CD14-positive monocyte (primary cell): ENCODE data around the gene NTRK3. TPM values are rescaled to one million over a fixed set of nuclear protein-coding genes. Genes with fewer than 3 reads are reported as not detected.

ENCODE experiments used
- DNase-seq, 3 donors: peaks; one replicate each; pipeline ENCODE4 v3.0.0-alpha.2; 2011 to 2022
- H2AFZ ChIP-seq: 2 replicates; pipeline ENCODE4 v1.6.0; 2012; ENCODE audit warnings: mild to moderate bottlenecking, low read depth, low read length, inconsistent platforms; ENCODE audit not compliant: insufficient read depth, poor library complexity, severe bottlenecking
- H3K27ac ChIP-seq, 2 donors: 1 replicate in 1 of 2; 2 replicates in 1 of 2; pipeline ENCODE4 v1.5.1; 2012 to 2013; ENCODE audit warnings: low read length in 2 of 2, control low read depth in 1 of 2, inconsistent platforms in 1 of 2, low read depth in 1 of 2, mild to moderate bottlenecking in 1 of 2
- H3K27me3 ChIP-seq, 2 donors: one replicate each; pipeline versions ENCODE4 v1.6.0 to v1.6.1; 2011 to 2013; ENCODE audit warnings: low read length in 2 of 2; ENCODE audit not compliant: control insufficient read depth in 2 of 2, insufficient read depth in 2 of 2
- H3K36me3 ChIP-seq, 2 donors: replicated peaks in 1 of 2; 1 replicate in 1 of 2; 2 replicates in 1 of 2; pipeline versions ENCODE4 v1.5.1 to v1.6.1; 2012 to 2013; ENCODE audit warnings: low read length in 2 of 2, control low read depth in 1 of 2, inconsistent platforms in 1 of 2, mild to moderate bottlenecking in 1 of 2; ENCODE audit not compliant: insufficient read depth in 2 of 2, control insufficient read depth in 1 of 2
- H3K4me1 ChIP-seq, 2 donors: 1 replicate in 1 of 2; 2 replicates in 1 of 2; pipeline versions ENCODE4 v1.5.1 to v1.6.1; 2012 to 2013; ENCODE audit warnings: low read length in 2 of 2, control low read depth in 1 of 2, inconsistent platforms in 1 of 2, mild to moderate bottlenecking in 1 of 2, moderate library complexity in 1 of 2; ENCODE audit not compliant: insufficient read depth in 2 of 2, control insufficient read depth in 1 of 2
- H3K4me2 ChIP-seq: replicated peaks from 2 replicates; pipeline ENCODE3; 2012; ENCODE audit warnings: low read length, moderate library complexity, mild to moderate bottlenecking; ENCODE audit not compliant: poor library complexity, severe bottlenecking; ENCODE audit errors: extremely low read depth
- H3K4me3 ChIP-seq, 3 experiments: fragments of 200-600 bp in 1 of 3; sonication (generic) in 1 of 3; replicated peaks in 1 of 3; 1 replicate in 2 of 3; 2 replicates in 1 of 3; pipeline ENCODE4 v1.5.1; 2011 to 2013; ENCODE audit warnings: low read length in 3 of 3, mild to moderate bottlenecking in 3 of 3, control low read depth in 2 of 3, low read depth in 2 of 3, inconsistent platforms in 1 of 3, moderate library complexity in 1 of 3
- H3K79me2 ChIP-seq: 2 replicates; pipeline ENCODE4 v1.6.0; 2012; ENCODE audit warnings: mild to moderate bottlenecking, control low read depth, inconsistent platforms, low read length, moderate library complexity; ENCODE audit not compliant: insufficient read depth
- H3K9ac ChIP-seq: 2 replicates; pipeline ENCODE4 v1.6.0; 2017; ENCODE audit warnings: low read length, mild to moderate bottlenecking; ENCODE audit not compliant: insufficient read depth, poor library complexity, severe bottlenecking
- H3K9me3 ChIP-seq, 2 donors: replicated peaks in 1 of 2; 1 replicate in 1 of 2; 2 replicates in 1 of 2; pipeline versions ENCODE4 v1.5.1 to v1.6.1; 2012 to 2013; ENCODE audit warnings: low read length in 2 of 2, control low read depth in 1 of 2; ENCODE audit not compliant: control insufficient read depth in 1 of 2, insufficient read depth in 1 of 2
- H4K20me1 ChIP-seq: 2 replicates; pipeline ENCODE4 v1.6.0; 2012; ENCODE audit warnings: mild to moderate bottlenecking, low read length, control low read depth, moderate library complexity; ENCODE audit not compliant: insufficient read depth
- H3K27ac Mint-ChIP-seq, 7 donors: one replicate each; pipeline ENCODE4 v1.8.0; 2020; ENCODE audit warnings: mild to moderate bottlenecking in 7 of 7, mixed read lengths in 7 of 7, moderate library complexity in 6 of 7, inconsistent platforms in 2 of 7
- H3K27me3 Mint-ChIP-seq, 3 donors: one replicate each; pipeline ENCODE4 v1.8.0; 2021 to 2022; ENCODE audit warnings: low read depth in 3 of 3, mild to moderate bottlenecking in 3 of 3, mixed read lengths in 3 of 3, moderate library complexity in 3 of 3, inconsistent platforms in 1 of 3
- H3K36me3 Mint-ChIP-seq, 2 donors: one replicate each; pipeline ENCODE4 v1.8.0; 2020; ENCODE audit warnings: mixed read lengths in 2 of 2, inconsistent platforms in 1 of 2, mild to moderate bottlenecking in 1 of 2
- H3K4me1 Mint-ChIP-seq: one replicate; pipeline ENCODE4 v1.8.0; 2020; ENCODE audit warnings: mild to moderate bottlenecking, mixed read lengths
- H3K4me3 Mint-ChIP-seq, 2 donors: one replicate each; pipeline ENCODE4 v1.8.0; 2020; ENCODE audit warnings: mild to moderate bottlenecking in 2 of 2, mixed read lengths in 2 of 2, moderate library complexity in 1 of 2
- H3K9me3 Mint-ChIP-seq, 7 donors: one replicate each; pipeline ENCODE4 v1.8.0; 2020 to 2022; ENCODE audit warnings: mixed read lengths in 7 of 7, mild to moderate bottlenecking in 6 of 7, moderate library complexity in 6 of 7, inconsistent platforms in 2 of 7
- whole genome bisulfite sequencing: methylation state at CpG from one replicate; pipeline ENCODE4 v1.1.5; 2013; ENCODE audit warnings: missing lambda C conversion rate; ENCODE audit not compliant: insufficient coverage; 5-methylcytosine and 5-hydroxymethylcytosine counted together
- intact Hi-C, 2 donors: fragments of 100-400 bp; cut with micrococcal nuclease; formaldehyde crosslinking; loops; one replicate each; pipeline versions ENCODE4 v1.15.0 to v1.15.1; 2023
- polyA plus RNA-seq, 3 donors: library from polyadenylated mRNA; depleted of rRNA in 1 of 3; unstranded in 2 of 3; stranded (reverse) in 1 of 3; fragments of 300-500 nt in 2 of 3; fragments of >200 nt in 1 of 3; fragmentation: Illumina TruSeq in 2 of 3; gene quantifications; 1 replicate in 2 of 3; 2 replicates in 1 of 3; pipeline ENCODE4 v1.2.3, GENCODE V29; 2012 to 2021
- TF ChIP-seq, protein P1 (sequence below): fragments of 200-600 bp; IDR thresholded peaks from one replicate; pipeline ENCODE4 v1.8.0; 2022; ENCODE audit warnings: antibody characterized with exemption, mild to moderate bottlenecking

NTRK3 gene
- polyA plus RNA-seq, 3 donors: not detected

DNA sequence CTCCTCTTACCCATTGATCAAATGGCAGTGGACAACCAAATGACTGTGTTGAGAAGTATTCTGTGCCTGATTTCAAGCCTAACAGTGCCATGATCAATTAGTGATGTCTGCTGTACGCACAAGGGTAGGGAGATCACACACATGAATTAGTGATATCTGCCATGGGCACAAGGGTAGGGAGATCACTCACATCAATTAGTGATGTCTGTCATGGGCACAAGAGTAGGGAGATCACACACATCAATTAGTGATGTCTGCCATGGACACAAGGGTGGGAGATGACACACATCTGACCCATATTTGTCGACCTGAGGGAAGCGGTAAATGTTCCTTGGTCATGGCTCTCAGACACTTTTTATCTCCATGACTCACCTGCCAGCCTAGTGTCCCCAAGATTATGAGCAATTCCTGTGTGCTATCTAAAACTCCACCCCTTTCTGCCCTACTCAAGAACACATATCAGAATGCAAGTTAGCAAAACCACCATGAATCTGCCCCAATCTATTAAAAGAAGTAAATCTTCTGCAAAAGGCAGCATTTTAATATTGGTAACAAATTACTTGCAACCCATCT lies 165.0 kb downstream of the NTRK3 start:
- no peaks in the 10 kb centered on the region for H3K9me3 ChIP-seq
- TF ChIP-seq, protein P1, sequence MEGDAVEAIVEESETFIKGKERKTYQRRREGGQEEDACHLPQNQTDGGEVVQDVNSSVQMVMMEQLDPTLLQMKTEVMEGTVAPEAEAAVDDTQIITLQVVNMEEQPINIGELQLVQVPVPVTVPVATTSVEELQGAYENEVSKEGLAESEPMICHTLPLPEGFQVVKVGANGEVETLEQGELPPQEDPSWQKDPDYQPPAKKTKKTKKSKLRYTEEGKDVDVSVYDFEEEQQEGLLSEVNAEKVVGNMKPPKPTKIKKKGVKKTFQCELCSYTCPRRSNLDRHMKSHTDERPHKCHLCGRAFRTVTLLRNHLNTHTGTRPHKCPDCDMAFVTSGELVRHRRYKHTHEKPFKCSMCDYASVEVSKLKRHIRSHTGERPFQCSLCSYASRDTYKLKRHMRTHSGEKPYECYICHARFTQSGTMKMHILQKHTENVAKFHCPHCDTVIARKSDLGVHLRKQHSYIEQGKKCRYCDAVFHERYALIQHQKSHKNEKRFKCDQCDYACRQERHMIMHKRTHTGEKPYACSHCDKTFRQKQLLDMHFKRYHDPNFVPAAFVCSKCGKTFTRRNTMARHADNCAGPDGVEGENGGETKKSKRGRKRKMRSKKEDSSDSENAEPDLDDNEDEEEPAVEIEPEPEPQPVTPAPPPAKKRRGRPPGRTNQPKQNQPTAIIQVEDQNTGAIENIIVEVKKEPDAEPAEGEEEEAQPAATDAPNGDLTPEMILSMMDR: no peak
- no peaks in the 10 kb centered on the region for H3K4me1 ChIP-seq
- Mint-ChIP-seq H3K4me3 (no peak overlapping the region), H3K9me3 (peaks cover 0 to 3% (median 2%) of the 10 kb centered on the region in 7 donors), H3K27me3 (peaks cover 2 to 8% (median 7%) of the 10 kb centered on the region in 3 donors), H3K4me1 (no peaks in the 10 kb centered on the region), H3K36me3 (no peaks in the 10 kb centered on the region), H3K27ac (no peak overlapping the region)
- no peak overlapping the region for H3K4me2 ChIP-seq
- DNase-seq: no peak
- no peaks in the 10 kb centered on the region for H3K36me3 ChIP-seq
- H3K9ac ChIP-seq: no peak overlapping the region
- no peak overlapping the region for H2AFZ ChIP-seq
- no peaks in the 10 kb centered on the region for H3K79me2 ChIP-seq
- intact Hi-C loops: no loop called here
- no peaks in the 10 kb centered on the region for H3K27me3 ChIP-seq
- H3K27ac ChIP-seq: no peak overlapping the region
- 87% methylated on average over 3 of the region's 3 CpGs for WGBS
- H3K4me3 ChIP-seq: no peak overlapping the region
- H4K20me1 ChIP-seq: no peaks in the 10 kb centered on the region

DNA sequence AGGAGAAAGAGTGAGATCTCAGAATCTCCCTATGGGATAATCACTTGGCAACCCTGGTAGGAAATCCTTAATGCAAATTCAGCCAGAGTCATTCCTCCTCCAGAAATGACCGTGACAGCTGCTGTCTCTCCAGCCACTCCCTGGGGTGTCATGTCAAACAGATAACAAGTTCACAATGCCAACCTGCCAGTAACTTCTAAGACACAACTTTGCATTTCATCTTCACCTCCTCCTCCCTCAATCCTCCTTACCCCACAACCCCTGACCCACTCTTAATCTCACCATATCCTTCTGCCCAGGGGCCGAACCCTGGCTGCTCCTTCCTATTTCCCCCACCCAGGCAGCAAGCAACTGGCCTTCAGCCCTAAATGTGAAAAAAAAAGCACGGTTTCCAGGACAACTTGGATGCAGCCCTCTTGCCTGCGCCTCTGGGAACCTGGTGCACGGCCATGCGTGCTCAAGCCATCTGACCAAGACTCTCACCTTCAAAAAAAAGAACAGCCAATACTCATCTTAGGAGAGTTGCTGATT lies 166.0 kb downstream of the NTRK3 start:
- H4K20me1 ChIP-seq: no peaks in the 10 kb centered on the region
- no peaks in the 10 kb centered on the region for H3K4me1 Mint-ChIP-seq
- H3K27ac Mint-ChIP-seq: no peak overlapping the region
- no peaks in the 10 kb centered on the region for H3K27me3 ChIP-seq
- H3K9me3 ChIP-seq: no peaks in the 10 kb centered on the region
- no peak overlapping the region for H3K4me3 Mint-ChIP-seq
- H2AFZ ChIP-seq: no peak overlapping the region
- no peak overlapping the region for H3K4me3 ChIP-seq
- H3K9me3 Mint-ChIP-seq: peaks cover 0 to 3% (median 2%) of the 10 kb centered on the region in 7 donors
- no peaks in the 10 kb centered on the region for H3K36me3 ChIP-seq
- intact Hi-C loops: no loop called here
- no peak overlapping the region for H3K27ac ChIP-seq
- H3K4me2 ChIP-seq: no peak overlapping the region
- H3K4me1 ChIP-seq: no peaks in the 10 kb centered on the region
- no peaks in the 10 kb centered on the region for H3K36me3 Mint-ChIP-seq
- H3K27me3 Mint-ChIP-seq: peaks cover 2 to 8% (median 7%) of the 10 kb centered on the region in 3 donors
- no peak overlapping the region for H3K9ac ChIP-seq
- WGBS: 59% methylated on average over 3 of the region's 6 CpGs
- DNase-seq: no peak
- TF ChIP-seq, protein P1: no peak
- H3K79me2 ChIP-seq: no peaks in the 10 kb centered on the region
